NCI-H1417 (cell line): ENCODE data around the gene NCKAP1.
"Not testable (repeated sequence)": the region's sequence is repeated elsewhere in the genome, so short reads cannot be mapped to it uniquely, and the experiment has no call there.

Experiments used
- DNase-seq, 3 experiments: peaks; one replicate each; lab custom pipeline; 2025; lab: John Stamatoyannopoulos, UW

NCKAP1 gene

GRCh38 chr2:182912518-182912915 is 125.7 kb downstream of the NCKAP1 start:
- peak in 1 of 3 experiments; percentile 20 for DNase-seq

- no peak for DNase-seq
Observed at GRCh38 chr2:182911813-182912517, 126.3 kb downstream of the NCKAP1 start.

GRCh38 chr2:182910965-182911364 is 127.3 kb downstream of the NCKAP1 start:
- no peak for DNase-seq

- no peak for DNase-seq
Observed at GRCh38 chr2:182907081-182907830, 131.0 kb downstream of the NCKAP1 start.

- DNase-seq: no peak
Observed at GRCh38 chr2:182906454-182906853, 131.8 kb downstream of the NCKAP1 start.

- no peak for DNase-seq
Observed at GRCh38 chr2:182904844-182905243, 133.4 kb downstream of the NCKAP1 start.

DNA sequence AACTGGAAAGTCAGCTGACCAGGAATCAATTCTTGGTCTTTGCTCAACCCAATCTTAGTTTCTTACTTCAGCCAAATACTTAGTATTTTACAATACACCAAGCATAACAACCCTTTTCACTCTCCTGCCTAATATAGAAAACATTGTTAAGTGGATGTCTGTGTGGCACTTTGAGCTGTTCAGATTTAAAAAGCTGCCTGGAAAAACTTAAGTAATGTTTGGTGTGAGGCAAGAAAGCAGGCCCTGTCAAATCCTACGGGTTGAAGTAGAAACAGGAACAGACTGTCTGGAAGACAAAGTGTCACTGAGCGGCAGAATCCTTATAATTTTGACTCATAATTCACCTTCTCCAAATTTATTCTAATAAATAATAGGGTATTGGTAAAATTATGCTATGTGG is 134.7 kb downstream of the NCKAP1 start:
- DNase-seq: no peak

DNA sequence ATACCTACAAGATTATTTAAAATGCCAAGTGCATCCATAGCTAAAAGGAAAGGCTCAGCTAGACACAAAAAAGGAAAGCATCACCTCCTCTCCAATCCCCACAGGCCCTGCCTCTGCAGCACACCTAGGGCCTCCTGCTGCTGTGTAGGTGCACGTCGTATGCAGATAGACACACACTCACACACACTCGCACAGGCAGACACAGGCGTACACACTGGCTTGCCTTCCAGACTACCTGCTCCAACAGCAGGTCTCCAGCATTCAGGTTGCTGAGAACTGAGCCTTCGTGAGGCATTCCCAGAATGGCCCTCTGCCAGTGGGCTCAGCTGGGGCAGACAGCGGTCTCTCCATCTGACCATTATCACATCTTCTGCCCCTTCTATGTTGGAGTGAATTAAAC is 136.5 kb downstream of the NCKAP1 start:
- no peak for DNase-seq

GRCh38 chr2:182898718-182899117 is 139.5 kb downstream of the NCKAP1 start:
- DNase-seq: peak in 1 of 3 experiments; percentile 41

GRCh38 chr2:182897137-182897536 is 141.1 kb downstream of the NCKAP1 start:
- no peak for DNase-seq

GRCh38 chr2:182895798-182896197 is 142.5 kb downstream of the NCKAP1 start:
- no peak for DNase-seq

GRCh38 chr2:182895169-182895568 is 143.1 kb downstream of the NCKAP1 start:
- DNase-seq: no peak

- DNase-seq: no peak
Observed at GRCh38 chr2:182894174-182894573, 144.1 kb downstream of the NCKAP1 start.

DNA sequence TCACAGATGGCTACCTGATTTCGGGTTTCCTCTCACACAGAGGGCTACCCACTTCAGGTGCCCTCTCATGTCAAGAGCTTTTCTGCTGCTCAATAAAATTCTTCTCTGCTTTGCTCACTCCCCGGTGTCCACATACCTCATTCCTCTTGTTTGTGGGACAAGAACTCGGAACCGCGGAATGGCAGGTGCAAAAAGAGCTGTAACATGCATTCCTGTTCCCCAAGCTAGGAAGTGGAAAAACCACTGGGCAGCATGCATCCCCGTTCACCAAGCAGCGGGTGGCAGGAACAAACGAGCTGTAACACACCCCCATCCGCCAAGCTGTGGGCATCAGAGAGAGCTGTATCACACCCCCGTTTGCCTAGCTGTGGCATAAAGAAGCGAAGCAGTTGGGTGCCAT is 144.6 kb downstream of the NCKAP1 start:
- no peak for DNase-seq

- DNase-seq: not testable (repeated sequence)
Observed at GRCh38 chr2:182893035-182893434, 145.2 kb downstream of the NCKAP1 start.

- no peak for DNase-seq
Observed at GRCh38 chr2:182891611-182892010, 146.6 kb downstream of the NCKAP1 start.

- DNase-seq: peak in 1 of 3 experiments; percentile 21
Observed at GRCh38 chr2:182890773-182891378, 147.4 kb downstream of the NCKAP1 start.

DNA sequence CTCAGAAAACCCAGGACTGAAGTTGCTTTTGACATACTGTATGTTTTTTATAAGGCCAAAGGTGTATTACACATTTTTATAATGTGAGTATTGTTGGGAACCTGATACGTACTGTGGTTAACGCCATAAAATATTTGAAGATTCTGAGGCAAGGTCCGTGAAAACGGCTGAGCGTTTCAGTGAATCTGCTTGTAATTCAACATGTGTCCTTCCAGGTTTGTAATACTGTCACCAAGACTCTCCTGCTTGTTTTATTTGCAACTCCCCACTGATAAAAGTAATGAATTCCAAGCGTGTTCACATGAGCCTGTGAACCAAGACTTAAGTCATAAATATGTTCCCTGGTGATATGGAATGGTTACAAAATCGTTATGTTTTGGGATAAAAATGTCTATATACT is 148.0 kb downstream of the NCKAP1 start:
- DNase-seq: no peak

DNA sequence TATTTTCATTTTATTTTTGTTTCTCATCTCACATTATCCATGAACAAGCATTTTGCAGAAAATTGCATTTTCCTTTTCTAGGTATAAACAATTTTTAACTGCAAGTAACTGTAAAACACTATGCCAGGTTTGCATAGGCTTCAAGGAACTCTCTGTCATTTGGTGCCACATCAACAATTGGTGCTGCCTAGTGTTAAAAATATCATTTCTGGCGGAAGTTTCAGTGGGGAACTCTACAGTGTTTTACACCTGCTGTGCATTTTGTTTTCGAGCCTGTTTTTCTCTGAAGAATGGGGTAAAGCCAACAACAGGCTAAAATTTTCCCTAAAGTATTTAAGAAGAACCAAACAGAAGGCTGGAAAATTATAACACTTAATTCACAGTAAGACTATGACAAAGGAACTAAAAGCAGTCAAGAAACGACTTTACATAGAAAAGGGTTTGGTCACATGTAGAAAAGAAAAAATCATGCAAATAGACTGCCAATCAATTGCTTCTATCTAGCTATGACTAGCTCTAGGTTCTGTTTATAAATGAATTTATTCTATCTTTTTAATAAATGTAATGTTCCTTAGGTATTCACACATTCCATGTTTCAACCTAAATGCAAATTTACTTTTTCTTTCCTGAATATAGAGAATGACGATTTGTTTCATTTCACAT is 150.4 kb downstream of the NCKAP1 start:
- no peak for DNase-seq

DNA sequence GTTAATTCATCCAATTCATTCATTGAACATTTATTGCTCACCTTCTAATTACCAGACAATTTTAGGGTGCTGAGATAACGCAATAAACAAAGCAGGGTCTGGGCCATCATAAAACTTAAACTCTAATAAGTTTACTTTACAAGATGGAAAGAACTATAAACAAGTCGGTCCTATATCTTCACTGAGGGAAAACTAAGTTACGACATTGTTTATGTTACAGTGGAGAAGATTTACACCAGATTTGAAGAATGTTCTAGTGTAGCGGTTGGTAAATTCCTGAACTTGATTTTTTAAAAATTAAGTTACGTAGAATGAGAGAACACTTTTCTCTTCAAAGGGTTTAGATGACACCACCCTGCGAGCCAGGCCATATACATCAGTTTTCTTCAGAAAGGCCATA is 151.2 kb downstream of the NCKAP1 start:
- no peak for DNase-seq

DNA sequence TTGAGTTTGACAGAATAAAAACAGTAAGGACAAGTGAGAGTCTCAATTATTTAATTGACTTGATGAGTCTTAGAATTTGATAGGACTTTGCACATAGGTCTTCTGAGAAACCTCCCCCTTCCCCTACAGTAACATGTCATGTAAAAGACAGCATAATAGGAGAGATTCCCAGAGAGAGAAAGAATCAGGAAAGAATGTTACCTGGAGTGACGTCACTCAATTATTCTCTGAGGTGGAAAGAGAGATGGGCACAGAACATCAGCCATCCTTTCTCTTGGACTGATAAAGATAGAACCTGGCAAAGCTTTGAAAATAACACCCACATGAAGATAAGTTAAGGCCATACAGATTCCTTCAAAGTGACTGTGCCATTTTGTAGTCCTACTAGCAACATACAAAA is 152.5 kb downstream of the NCKAP1 start:
- no peak for DNase-seq

GRCh38 chr2:182883451-182883850 is 154.8 kb downstream of the NCKAP1 start:
- DNase-seq: no peak

DNA sequence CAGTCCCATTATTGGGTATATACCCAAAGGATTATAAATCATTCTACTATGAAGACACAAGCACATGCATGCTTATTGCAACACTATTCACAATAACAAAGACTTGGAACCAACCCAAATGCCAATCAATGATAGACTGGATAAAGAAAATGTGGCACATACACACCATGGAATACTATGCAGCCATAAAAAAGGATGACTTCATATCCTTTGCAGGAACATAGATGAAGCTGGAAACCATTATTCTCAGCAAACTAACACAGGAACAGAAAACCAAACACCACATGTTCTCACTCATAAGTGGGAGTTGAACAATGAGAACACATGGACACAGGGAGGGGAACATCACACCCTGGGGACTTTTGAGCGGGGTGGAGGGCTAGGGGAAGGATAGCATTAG is 158.2 kb downstream of the NCKAP1 start:
- DNase-seq: not testable (repeated sequence)
